Measurements from ENCODE around the gene NPFFR1.

The NPFFR1 gene

GRCh38 chr10:70269741-70270140 lies 14.1 kb downstream of the NPFFR1 start:
- Histone ChIP-seq H3K9me3 (replicated peaks in 1 of 2; ENCODE audit: control insufficient read depth in 2 of 2, insufficient read depth in 1 of 2, low read depth in 1 of 2, low read length in 2 of 2) (no peaks in the 10 kb centered on the region), H2BK120ac (ENCODE audit: low read depth, low read length) (no peak overlapping the region), H3K4me2 (ENCODE audit: insufficient read depth, low read length, poor library complexity, severe bottlenecking) (no peak overlapping the region), H3K27me3 (ENCODE audit: control insufficient read depth in 3 of 3, insufficient read depth in 3 of 3, low read depth in 1 of 3, low read length in 3 of 3) (peaks cover 0 to 3% (median 2%) of the 10 kb centered on the region in 3 experiments), H3K23ac (ENCODE audit: low read depth, low read length, poor library complexity) (no peak overlapping the region), H2AK5ac (ENCODE audit: low read depth, low read length) (no peak overlapping the region), H2AFZ (ENCODE audit: low read length) (no peak overlapping the region), H3K27ac (replicated peaks; ENCODE audit: low read length) (no peak overlapping the region), H4K8ac (ENCODE audit: low read depth, low read length) (no peak overlapping the region), H3K79me1 (ENCODE audit: low read depth, low read length) (no peaks in the 10 kb centered on the region), H2BK5ac (ENCODE audit: low read length) (no peak overlapping the region), H3K4ac (ENCODE audit: low read length) (no peak overlapping the region), H3K4me3 (ENCODE audit: low read length in 2 of 2) (peak overlapping the region in 1 of 2 donors; percentile 49), H2BK12ac (ENCODE audit: low read length) (no peak overlapping the region), H4K91ac (ENCODE audit: low read depth, low read length, poor library complexity) (no peak overlapping the region), H3K9ac (ENCODE audit: low read depth, low read length, poor library complexity) (no peak overlapping the region), H3K14ac (ENCODE audit: low read length) (no peak overlapping the region), H3K4me1 (ENCODE audit: control insufficient read depth in 2 of 2, insufficient read depth in 1 of 2, low read depth in 1 of 2, low read length in 2 of 2) (no peaks in the 10 kb centered on the region), H2BK15ac (ENCODE audit: low read length) (no peak overlapping the region), H3K36me3 (replicated peaks in 1 of 2; ENCODE audit: control insufficient read depth in 2 of 2, insufficient read depth in 2 of 2, low read length in 2 of 2) (no peaks in the 10 kb centered on the region), H3K18ac (ENCODE audit: low read length) (no peak overlapping the region)
- no peak for DNase-seq (ENCODE audit: low spot score)
- WGBS, 2 donors (ENCODE audit: extremely low coverage in 2 of 2, insufficient read length in 2 of 2, insufficient replicate concordance in 1 of 2): no CpG with 5 or more reads among the region's 3 CpGs

- Histone ChIP-seq H2BK15ac (ENCODE audit: low read length) (no peak overlapping the region), H2BK5ac (ENCODE audit: low read length) (no peak overlapping the region), H3K79me1 (ENCODE audit: low read depth, low read length) (no peaks in the 10 kb centered on the region), H4K91ac (ENCODE audit: low read depth, low read length, poor library complexity) (no peak overlapping the region), H3K27me3 (ENCODE audit: control insufficient read depth in 3 of 3, insufficient read depth in 3 of 3, low read depth in 1 of 3, low read length in 3 of 3) (peaks cover 0 to 3% (median 2%) of the 10 kb centered on the region in 3 experiments), H2AK5ac (ENCODE audit: low read depth, low read length) (no peak overlapping the region), H3K36me3 (replicated peaks in 1 of 2; ENCODE audit: control insufficient read depth in 2 of 2, insufficient read depth in 2 of 2, low read length in 2 of 2) (no peaks in the 10 kb centered on the region), H3K23ac (ENCODE audit: low read depth, low read length, poor library complexity) (no peak overlapping the region), H3K4me1 (ENCODE audit: control insufficient read depth in 2 of 2, insufficient read depth in 1 of 2, low read depth in 1 of 2, low read length in 2 of 2) (no peaks in the 10 kb centered on the region), H3K18ac (ENCODE audit: low read length) (no peak overlapping the region), H2BK120ac (ENCODE audit: low read depth, low read length) (no peak overlapping the region), H3K27ac (replicated peaks; ENCODE audit: low read length) (no peak overlapping the region), H3K4me2 (ENCODE audit: insufficient read depth, low read length, poor library complexity, severe bottlenecking) (no peak overlapping the region), H2BK12ac (ENCODE audit: low read length) (no peak overlapping the region), H2AFZ (ENCODE audit: low read length) (no peak overlapping the region), H3K4ac (ENCODE audit: low read length) (no peak overlapping the region), H3K4me3 (ENCODE audit: low read length in 2 of 2) (no peak overlapping the region), H3K9me3 (replicated peaks in 1 of 2; ENCODE audit: control insufficient read depth in 2 of 2, insufficient read depth in 1 of 2, low read depth in 1 of 2, low read length in 2 of 2) (no peaks in the 10 kb centered on the region), H3K9ac (ENCODE audit: low read depth, low read length, poor library complexity) (no peak overlapping the region), H3K14ac (ENCODE audit: low read length) (no peak overlapping the region), H4K8ac (ENCODE audit: low read depth, low read length) (no peak overlapping the region)
- WGBS, 2 donors (ENCODE audit: extremely low coverage in 2 of 2, insufficient read length in 2 of 2, insufficient replicate concordance in 1 of 2): no CpG with 5 or more reads among the region's 4 CpGs
- no peak for DNase-seq (ENCODE audit: low spot score)
Observed at GRCh38 chr10:70268376-70268775, 15.4 kb downstream of the NPFFR1 start.

DNA sequence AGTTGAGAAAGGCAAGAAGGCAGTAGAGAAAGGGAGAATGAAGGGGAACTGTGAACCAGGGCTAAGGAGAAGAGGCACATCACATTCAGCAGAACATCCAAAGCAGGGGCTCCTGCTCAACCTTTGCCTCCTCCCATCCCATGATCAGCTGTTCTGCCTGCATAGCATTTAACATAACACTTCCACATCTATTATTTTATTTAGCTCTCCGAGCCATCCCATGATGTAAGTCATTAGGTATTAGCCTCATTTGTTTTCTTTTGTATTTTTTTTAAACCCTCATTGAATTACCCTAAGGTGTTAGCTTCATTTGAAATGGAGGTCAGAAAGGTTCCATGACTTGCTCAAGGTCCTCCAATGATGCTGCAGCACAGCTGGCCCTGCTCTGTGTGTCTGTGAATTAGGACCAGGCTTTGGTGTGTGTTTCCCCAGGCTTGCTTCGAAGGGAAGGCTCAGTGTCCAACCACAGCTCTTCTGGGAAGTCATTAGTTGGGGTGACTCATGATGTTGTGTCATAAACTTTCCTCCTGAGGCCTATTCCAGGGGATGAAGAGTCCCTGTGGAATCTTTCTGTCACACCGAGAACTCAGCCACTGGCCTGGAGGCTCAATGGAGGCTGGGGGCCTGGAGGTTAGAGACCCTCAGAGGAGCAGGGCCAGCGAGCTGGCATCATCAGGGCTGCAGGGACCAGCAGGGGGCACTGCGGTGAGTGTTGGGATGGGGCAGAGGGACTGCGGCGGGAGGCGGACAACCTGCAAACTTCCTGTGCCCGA lies 16.5 kb downstream of the NPFFR1 start:
- H3K4me2 ChIP-seq (ENCODE audit: insufficient read depth, low read length, poor library complexity, severe bottlenecking): no peak overlapping the region

GRCh38 chr10:70266701-70267100 lies 17.1 kb downstream of the NPFFR1 start:
- H2BK15ac ChIP-seq (ENCODE audit: low read length): no peak overlapping the region
- H2BK5ac ChIP-seq (ENCODE audit: low read length): no peak overlapping the region
- DNase-seq (ENCODE audit: low spot score): no peak
- no peak overlapping the region for H4K91ac ChIP-seq (ENCODE audit: low read depth, low read length, poor library complexity)
- no peak overlapping the region for H3K9ac ChIP-seq (ENCODE audit: low read depth, low read length, poor library complexity)
- H3K9me3 ChIP-seq (replicated peaks in 1 of 2; ENCODE audit: control insufficient read depth in 2 of 2, insufficient read depth in 1 of 2, low read depth in 1 of 2, low read length in 2 of 2): no peaks in the 10 kb centered on the region
- H3K27ac ChIP-seq (replicated peaks; ENCODE audit: low read length): no peak overlapping the region
- H3K4me1 ChIP-seq (ENCODE audit: control insufficient read depth in 2 of 2, insufficient read depth in 1 of 2, low read depth in 1 of 2, low read length in 2 of 2): no peaks in the 10 kb centered on the region
- no peak overlapping the region for H3K4ac ChIP-seq (ENCODE audit: low read length)
- H3K79me1 ChIP-seq (ENCODE audit: low read depth, low read length): no peaks in the 10 kb centered on the region
- H3K4me3 ChIP-seq (ENCODE audit: low read length in 2 of 2): no peak overlapping the region
- H2BK120ac ChIP-seq (ENCODE audit: low read depth, low read length): no peak overlapping the region
- peaks cover 0 to 3% (median 2%) of the 10 kb centered on the region in 3 experiments for H3K27me3 ChIP-seq (ENCODE audit: control insufficient read depth in 3 of 3, insufficient read depth in 3 of 3, low read depth in 1 of 3, low read length in 3 of 3)
- no peak overlapping the region for H3K4me2 ChIP-seq (ENCODE audit: insufficient read depth, low read length, poor library complexity, severe bottlenecking)
- H3K36me3 ChIP-seq (replicated peaks in 1 of 2; ENCODE audit: control insufficient read depth in 2 of 2, insufficient read depth in 2 of 2, low read length in 2 of 2): no peaks in the 10 kb centered on the region
- H2BK12ac ChIP-seq (ENCODE audit: low read length): no peak overlapping the region
- H3K23ac ChIP-seq (ENCODE audit: low read depth, low read length, poor library complexity): no peak overlapping the region
- no peak overlapping the region for H2AK5ac ChIP-seq (ENCODE audit: low read depth, low read length)
- no CpG with 5 or more reads among the region's 1 CpG for WGBS, 2 donors (ENCODE audit: extremely low coverage in 2 of 2, insufficient read length in 2 of 2, insufficient replicate concordance in 1 of 2)
- no peak overlapping the region for H3K18ac ChIP-seq (ENCODE audit: low read length)
- H2AFZ ChIP-seq (ENCODE audit: low read length): no peak overlapping the region
- no peak overlapping the region for H4K8ac ChIP-seq (ENCODE audit: low read depth, low read length)
- H3K14ac ChIP-seq (ENCODE audit: low read length): no peak overlapping the region

More for the DNA sequence above, 16.5 kb downstream of the NPFFR1 start:
- Histone ChIP-seq H3K27me3 (ENCODE audit: control insufficient read depth in 3 of 3, insufficient read depth in 3 of 3, low read depth in 1 of 3, low read length in 3 of 3) (peaks cover 0 to 3% (median 2%) of the 10 kb centered on the region in 3 experiments), H3K18ac (ENCODE audit: low read length) (peak overlapping the region; percentile 83), H4K8ac (ENCODE audit: low read depth, low read length) (no peak overlapping the region), H2AK5ac (ENCODE audit: low read depth, low read length) (no peak overlapping the region), H3K4me1 (ENCODE audit: control insufficient read depth in 2 of 2, insufficient read depth in 1 of 2, low read depth in 1 of 2, low read length in 2 of 2) (no peaks in the 10 kb centered on the region), H3K4me3 (ENCODE audit: low read length in 2 of 2) (no peak overlapping the region), H2AFZ (ENCODE audit: low read length) (no peak overlapping the region), H3K14ac (ENCODE audit: low read length) (no peak overlapping the region), H2BK5ac (ENCODE audit: low read length) (no peak overlapping the region), H2BK15ac (ENCODE audit: low read length) (no peak overlapping the region), H2BK12ac (ENCODE audit: low read length) (no peak overlapping the region), H3K4ac (ENCODE audit: low read length) (no peak overlapping the region), H3K23ac (ENCODE audit: low read depth, low read length, poor library complexity) (no peak overlapping the region), H3K9ac (ENCODE audit: low read depth, low read length, poor library complexity) (no peak overlapping the region), H3K27ac (replicated peaks; ENCODE audit: low read length) (no peak overlapping the region), H3K79me1 (ENCODE audit: low read depth, low read length) (no peaks in the 10 kb centered on the region), H2BK120ac (ENCODE audit: low read depth, low read length) (no peak overlapping the region), H3K9me3 (replicated peaks in 1 of 2; ENCODE audit: control insufficient read depth in 2 of 2, insufficient read depth in 1 of 2, low read depth in 1 of 2, low read length in 2 of 2) (no peaks in the 10 kb centered on the region), H4K91ac (ENCODE audit: low read depth, low read length, poor library complexity) (no peak overlapping the region), H3K36me3 (replicated peaks in 1 of 2; ENCODE audit: control insufficient read depth in 2 of 2, insufficient read depth in 2 of 2, low read length in 2 of 2) (no peaks in the 10 kb centered on the region)
- WGBS, 2 donors (ENCODE audit: extremely low coverage in 2 of 2, insufficient read length in 2 of 2, insufficient replicate concordance in 1 of 2): no CpG with 5 or more reads among the region's 9 CpGs
- DNase-seq (ENCODE audit: low spot score): no peak

All from neuronal stem cell (in vitro differentiated cells).